Iris pigment epithelial cell (primary cell): ENCODE measurements around the gene CCNY.
A peak's percentile ranks its signal among the peaks of the same experiment; 100 is the strongest.

Experiments used
- DNase-seq: peaks from one replicate; pipeline ENCODE4 v3.0.0-alpha.2; 2011; ENCODE audit warnings: low read depth

CCNY gene

GRCh38 chr10:35355971-35356724, 19.8 kb downstream of the CCNY start:
- no peak for DNase-seq

- DNase-seq: no peak
Measured at GRCh38 chr10:35356725-35357092, 20.4 kb downstream of the CCNY start.

GRCh38 chr10:35359056-35359455, 22.7 kb downstream of the CCNY start:
- no peak for DNase-seq

- DNase-seq: no peak
Measured at GRCh38 chr10:35359873-35360272, 23.6 kb downstream of the CCNY start.

GRCh38 chr10:35362701-35363350, 26.5 kb downstream of the CCNY start:
- no peak for DNase-seq

- no peak for DNase-seq
Measured at GRCh38 chr10:35363587-35363986, 27.3 kb downstream of the CCNY start.

GRCh38 chr10:35364808-35365207, 28.5 kb downstream of the CCNY start:
- DNase-seq: no peak

GRCh38 chr10:35365994-35366393, 29.7 kb downstream of the CCNY start:
- no peak for DNase-seq

- DNase-seq: no peak
Measured at GRCh38 chr10:35367107-35367859, 31.0 kb downstream of the CCNY start.

- DNase-seq: no peak
Measured at GRCh38 chr10:35367982-35368381, 31.7 kb downstream of the CCNY start.

GRCh38 chr10:35368485-35369048, 32.3 kb downstream of the CCNY start:
- DNase-seq: no peak

GRCh38 chr10:35369049-35369611, 32.8 kb downstream of the CCNY start:
- DNase-seq: no peak

GRCh38 chr10:35371731-35372130, 35.4 kb downstream of the CCNY start:
- DNase-seq: no peak

GRCh38 chr10:35372329-35372728, 36.0 kb downstream of the CCNY start:
- DNase-seq: peak; percentile 57

GRCh38 chr10:35375091-35375765, 38.9 kb downstream of the CCNY start:
- peak; percentile 59 for DNase-seq

GRCh38 chr10:35377050-35377728, 40.9 kb downstream of the CCNY start:
- DNase-seq: no peak

- DNase-seq: peak; percentile 74
Measured at GRCh38 chr10:35378541-35379210, 42.4 kb downstream of the CCNY start.

GRCh38 chr10:35379226-35380137, 43.2 kb downstream of the CCNY start:
- DNase-seq: peak; percentile 68

- no peak for DNase-seq
Measured at GRCh38 chr10:35382096-35382495, 45.8 kb downstream of the CCNY start.
